HCEC 1CT (cell line): Measurements from ENCODE around the gene LFNG.

Experiments
- DNase-seq: peaks from one replicate; pipeline ENCODE4 v3.0.0-alpha.2; 2017

LFNG gene, protein sequence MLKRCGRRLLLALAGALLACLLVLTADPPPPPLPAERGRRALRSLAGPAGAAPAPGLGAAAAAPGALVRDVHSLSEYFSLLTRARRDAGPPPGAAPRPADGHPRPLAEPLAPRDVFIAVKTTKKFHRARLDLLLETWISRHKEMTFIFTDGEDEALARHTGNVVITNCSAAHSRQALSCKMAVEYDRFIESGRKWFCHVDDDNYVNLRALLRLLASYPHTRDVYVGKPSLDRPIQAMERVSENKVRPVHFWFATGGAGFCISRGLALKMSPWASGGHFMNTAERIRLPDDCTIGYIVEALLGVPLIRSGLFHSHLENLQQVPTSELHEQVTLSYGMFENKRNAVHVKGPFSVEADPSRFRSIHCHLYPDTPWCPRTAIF

DNA sequence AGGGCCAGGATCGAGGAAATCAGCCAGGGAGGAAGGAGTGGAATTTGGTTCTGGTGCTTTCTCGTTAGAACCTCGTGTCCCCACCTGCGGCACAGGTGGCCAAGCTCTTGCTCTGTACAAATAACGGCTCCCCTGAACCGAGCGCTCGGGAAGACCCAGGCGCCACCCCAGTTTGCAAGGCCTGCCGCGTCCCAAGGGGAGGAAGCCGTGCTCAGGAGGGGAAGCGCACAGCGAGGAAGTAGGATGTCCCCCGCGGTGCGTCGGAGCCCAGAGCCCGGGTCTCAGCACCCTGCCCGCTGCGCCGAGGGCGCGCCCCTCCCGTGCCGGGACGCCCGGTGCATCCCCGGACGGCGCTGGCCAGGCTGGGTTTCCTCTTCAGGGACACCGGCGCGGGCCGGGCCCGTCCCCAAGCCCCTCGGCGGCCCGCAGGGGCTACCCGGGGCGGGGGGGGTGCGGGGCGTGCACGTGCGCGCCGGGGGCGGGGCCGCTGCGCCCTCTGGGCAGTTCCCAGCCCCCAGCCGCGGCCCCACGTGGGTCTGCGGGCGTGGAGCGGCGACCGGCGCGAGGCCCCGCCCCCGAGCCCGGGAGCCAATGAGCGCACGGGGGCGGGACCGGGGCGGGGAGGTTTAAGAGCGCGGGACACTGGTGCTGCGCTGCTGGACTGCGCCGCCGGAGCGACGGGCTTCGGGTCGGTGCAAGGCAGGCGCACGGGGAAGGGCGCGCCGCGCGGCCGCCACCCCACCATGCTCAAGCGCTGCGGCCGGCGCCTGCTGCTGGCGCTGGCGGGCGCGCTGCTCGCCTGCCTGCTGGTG, at the start of gene LFNG:
Gene LFNG, plus strand, starts transcription at position 656 of the 812 bp plus-strand sequence. Its CDS starts 88 bp downstream, at position 744.
- DNase-seq: peak; percentile 84

DNA sequence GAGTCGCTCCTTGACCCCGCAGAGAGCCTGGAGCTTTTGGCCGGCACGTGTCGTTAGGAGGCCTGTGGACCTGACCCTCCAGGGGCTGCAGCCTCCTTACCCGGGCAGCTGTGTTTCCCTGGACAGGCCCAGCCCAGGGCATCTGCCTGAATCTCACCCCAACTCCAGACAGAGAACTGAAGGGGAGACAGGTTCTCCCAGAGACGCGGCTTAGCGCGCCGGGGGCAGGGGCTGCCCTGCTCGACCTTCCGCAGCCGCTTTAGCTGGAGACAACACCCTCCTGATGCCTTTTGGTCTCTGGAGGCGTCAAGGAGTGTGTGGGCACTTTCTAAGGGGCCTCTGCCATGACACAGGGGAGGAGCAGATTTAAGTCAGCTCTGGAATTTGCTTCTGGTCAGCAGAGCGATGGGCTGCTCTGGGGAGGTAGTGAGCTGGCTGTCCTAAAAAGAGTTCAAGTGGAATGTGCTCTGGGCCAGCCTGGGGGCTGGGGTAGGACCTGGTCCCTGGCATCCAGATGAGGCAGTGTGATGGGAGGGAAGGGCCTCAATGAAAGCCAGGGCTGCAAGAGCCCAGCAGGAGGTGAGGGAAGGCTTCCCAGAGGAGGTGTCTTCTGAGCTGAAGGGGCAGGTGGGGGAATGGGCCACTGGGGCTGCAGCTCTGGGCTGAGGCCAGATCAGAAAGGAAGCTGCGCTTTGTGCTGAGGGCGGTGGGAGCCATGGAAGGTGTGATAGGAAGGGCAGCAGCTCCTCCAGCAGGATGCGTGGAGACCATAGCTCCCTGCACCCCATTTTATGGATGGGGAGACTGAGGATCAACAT, 49.2 kb upstream of the LFNG start:
- DNase-seq: no peak

DNA sequence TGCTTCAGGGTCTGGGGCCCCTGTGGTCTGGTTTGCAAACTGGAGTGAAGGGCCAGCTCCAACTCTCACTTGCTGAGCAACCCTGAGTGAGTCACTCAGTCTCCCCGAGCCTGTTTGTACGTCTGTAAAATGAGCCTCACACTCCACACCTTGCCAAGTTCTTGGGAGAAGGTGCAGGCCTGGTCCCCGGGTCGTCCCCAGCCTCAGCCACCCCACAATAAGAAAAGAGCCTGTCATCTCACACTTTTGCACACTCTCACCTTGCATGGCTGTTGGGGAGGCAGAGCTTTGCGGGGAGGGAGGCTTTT, 48.6 kb upstream of the LFNG start:
- peak; percentile 35 for DNase-seq

DNA sequence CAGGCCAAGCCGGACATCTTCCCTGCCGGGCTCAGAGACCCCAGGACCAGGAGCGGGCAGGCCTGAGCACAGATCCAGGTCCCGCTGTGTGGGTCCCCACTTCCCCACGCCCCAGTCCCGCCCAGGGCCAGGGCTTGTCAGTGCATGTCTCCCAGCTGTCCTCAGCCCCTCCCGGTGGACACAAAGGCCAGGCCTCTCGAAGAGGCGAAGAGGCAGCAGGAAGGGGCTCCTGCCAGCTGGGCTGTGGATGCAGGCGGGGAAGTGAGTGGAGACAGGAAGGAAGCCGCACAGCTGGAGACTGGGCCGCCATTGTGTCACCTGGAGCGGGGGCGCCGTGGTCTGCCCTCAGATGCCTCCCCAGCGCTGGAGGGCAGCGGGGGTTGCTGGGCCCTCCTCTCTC, 48.2 kb upstream of the LFNG start:
- DNase-seq: no peak

DNA sequence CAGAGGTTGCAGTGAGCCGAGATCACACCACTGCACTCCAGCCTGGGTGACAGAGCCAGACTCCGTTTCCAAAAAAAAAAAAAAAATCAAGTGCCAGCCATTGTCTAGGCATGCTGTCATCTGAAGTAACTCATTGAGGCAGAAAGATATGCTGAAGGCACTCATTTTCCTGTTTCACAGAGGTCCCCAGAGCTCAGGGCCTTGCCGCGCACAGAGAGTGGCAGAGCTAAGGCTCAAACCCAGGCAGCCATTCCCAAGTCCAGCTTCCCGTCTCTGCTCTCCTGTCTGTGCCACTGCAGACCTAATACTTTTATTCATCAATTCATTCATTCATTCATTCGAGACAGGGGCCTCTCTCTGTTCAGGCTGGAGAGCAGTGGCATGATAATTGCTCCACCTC, 46.8 kb upstream of the LFNG start:
- no peak for DNase-seq

DNA sequence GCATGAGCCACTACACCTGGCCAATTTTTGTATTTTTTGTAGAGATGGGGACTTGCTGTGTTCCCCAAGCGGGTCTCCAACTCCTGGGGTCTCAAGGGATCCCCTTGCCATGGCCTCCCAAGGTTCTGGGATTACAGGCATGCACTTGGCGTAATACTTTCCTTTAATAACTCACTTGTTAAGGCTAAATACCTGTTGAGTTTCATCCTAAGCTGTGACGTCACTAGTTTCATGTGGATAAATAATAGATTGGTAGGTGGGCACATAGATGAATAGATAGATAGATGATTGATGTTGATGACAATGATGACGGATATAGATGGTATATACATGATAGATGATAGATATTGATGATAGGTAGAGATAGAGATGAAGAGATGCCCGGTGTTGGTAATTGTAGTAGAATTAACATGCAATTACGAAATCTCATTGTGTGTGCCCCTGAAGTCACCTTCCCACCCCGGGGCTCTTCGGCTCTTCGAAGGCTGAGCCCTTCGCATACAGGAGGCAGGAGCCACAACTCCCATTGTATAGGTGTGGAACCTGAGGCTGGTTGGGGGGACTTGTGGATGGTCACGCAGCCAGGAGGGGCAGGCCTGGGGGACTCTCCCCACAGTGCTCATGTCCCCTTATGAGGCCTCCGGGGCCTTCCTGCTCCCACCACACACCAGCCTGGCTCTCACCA, 45.9 kb upstream of the LFNG start:
- no peak for DNase-seq

DNA sequence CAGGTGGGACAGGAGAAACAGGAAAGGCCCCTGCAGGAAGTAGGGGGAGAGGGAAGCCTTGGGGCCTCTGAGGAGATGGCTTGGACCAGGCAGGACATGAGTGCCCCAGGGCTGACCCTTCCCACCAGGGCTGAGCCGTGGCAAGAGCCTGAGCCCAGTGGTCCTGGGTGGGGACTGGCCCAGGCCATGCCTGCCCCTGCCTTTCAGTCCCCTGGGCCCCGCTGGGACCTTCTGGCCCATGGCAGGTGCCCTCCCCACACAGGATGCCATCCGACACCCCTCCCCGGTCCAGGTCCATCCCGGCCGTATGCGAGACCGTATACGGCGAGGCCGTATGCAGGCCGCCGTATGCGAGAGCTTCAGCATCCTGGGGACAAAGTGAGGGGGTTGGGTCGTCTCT, 45.4 kb upstream of the LFNG start:
- DNase-seq: no peak

DNA sequence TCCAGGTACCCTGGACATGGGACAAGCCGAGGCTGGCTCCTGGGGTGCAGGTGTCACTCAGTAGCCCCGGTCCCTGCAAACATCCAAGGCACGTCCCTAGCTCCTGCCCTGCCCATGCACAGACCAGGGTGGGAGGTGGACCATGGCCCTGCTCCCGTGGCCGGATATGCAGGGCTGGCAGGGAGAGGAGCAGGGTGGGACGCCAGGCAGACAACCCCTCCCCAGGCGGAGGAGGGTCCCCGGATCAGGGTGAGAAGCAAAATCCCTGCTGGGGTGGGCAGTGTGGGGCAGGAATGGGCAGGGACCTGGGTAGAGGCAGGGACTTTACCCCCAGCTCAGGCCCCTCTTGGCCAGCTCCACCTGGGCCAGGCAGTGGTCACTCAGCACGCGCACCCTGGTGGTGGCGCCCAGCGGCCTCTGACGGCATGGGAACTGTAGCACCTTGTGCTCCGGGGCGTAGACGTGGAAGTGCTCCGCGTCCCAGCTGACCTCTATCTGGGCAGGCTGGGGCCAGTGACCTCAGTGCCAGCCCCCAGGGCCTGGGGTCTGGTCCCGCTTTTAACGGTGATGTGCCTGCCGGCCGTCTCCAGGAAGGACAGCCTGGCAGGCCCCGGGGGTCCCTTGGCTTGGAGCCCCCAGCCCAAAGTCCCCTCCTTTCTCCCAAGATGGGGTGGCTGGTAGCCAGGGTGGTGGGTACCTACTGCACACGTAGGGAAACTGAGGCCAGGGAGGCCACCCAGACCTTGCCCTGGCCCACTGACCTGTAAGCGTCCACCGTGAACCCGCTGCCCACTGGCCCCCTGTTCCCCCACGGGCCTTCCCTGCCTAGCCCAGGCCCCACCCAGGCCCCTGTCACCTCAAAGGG, 44.5 kb upstream of the LFNG start:
- DNase-seq: no peak

DNA sequence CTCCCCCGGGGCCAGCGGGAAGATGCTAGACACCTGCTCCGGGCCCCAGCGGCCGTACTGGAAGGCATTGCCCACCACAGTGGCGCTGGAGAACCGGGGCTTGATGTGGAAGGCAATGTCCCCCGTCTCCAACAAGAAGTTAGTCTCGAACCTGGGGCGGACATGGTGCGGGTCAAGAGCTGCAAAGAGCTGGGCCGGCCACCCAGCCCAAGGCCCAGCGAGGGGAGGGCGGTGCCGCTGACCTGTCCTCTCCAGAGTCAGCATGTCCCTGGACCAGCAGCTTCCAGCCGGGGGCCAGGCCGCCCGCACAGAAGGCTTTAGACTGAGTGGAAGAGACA, 43.9 kb upstream of the LFNG start:
- no peak for DNase-seq

DNA sequence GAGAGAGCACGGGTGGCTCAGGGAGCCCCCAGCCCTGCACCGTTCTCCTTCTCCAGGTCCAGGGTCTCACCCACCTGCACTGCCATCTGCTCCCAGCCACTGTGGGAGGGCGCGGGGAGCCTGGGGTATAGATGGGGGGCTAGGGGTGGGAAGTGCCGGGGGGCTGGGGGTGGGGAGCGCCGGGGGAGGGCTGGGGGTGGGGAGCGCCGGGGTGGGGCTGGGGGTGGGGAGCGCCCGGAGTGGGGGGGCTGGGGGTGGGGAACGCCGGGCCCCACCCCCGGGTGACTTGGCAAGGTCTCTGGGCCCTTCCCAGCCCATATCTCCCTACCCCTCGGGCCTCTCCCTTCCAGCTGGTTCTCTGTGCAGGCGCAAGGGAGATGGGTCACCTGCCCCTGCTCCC, 43.3 kb upstream of the LFNG start, which contains the start of gene GRIFIN:
Gene GRIFIN, minus strand, starts transcription at position 101 of the 400 bp plus-strand sequence. Its CDS starts 15 bp downstream, at position 86.
- no peak for DNase-seq

DNA sequence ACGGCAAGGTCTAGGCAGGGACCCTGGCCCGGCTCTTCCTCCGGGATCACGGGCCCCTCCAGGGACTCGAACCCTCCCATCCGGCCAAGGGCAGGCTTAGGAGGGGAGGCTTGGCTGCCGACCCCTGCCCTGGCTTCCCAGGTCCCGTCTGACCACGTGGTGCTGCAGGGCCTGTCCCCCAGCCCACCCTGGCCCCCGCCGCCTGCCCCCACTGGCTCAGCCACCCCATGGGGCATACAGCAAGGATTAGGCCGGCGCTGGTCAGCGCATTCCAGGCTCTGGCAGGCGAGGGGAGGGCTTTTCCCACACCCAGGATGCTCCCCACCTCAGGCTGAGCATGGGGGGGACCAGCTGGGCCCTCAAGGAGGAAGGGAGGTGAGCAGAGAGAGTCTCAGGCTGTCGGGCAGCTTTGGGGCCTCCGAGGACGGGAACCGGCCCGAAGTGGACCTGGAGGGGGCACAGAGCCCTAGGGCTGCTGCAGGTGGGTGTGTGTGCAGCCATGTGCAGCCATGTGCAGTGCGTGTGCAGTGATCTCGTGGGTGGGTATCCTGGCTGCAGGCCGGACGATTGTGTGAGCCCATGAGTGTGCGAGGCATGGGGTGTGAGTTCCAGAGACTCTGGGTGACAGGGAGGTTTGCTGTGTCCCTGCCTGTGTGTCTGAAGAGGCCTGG, 42.7 kb upstream of the LFNG start:
- no peak for DNase-seq

DNA sequence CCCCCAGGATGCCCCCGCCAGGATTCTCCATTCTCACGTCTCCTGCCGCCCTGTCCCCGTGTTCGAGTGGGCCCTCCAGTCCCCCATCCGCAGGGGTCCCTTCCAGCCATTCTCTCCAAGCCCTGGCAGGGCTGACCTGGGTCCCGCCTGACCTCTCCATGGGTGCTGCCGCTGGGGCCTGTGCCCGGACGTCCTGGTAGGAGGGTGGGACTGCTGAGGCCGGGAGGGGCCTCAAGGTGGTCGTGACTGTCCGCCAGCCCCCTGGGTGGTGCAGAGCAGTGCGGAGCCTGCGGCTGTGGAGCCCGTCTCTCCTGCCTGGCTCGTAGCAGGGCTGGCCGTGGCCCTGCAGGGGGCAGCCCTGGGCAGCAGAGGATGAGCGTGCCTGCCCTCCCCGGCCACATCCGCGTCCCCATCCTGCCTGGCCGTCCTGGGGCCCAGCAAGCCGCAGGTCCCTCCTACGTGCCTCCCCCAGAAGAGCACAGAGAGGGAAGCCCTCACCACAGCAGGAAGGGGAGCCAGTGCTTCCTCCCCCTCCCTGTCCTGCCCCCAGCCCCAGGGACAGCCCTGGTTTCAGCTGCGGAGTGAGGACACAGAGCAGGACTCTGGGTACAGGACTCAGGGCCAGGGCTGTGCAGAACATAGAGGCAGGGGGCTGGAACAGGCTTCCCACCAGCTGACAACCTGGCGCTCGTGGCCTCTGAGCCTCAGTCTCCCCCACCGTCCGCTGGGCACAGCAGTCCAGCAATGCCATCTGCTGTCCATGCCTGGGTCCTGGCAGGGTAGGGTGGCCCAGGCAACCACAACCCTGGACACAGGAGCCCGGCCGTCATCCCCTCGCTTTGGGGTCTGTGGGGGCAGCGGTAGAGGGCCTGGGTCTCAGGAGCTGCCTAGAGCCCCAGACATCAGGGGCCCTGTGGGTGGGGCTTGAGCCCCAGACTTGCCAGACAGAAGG, 41.9 kb upstream of the LFNG start:
- peak; percentile 54 for DNase-seq

DNA sequence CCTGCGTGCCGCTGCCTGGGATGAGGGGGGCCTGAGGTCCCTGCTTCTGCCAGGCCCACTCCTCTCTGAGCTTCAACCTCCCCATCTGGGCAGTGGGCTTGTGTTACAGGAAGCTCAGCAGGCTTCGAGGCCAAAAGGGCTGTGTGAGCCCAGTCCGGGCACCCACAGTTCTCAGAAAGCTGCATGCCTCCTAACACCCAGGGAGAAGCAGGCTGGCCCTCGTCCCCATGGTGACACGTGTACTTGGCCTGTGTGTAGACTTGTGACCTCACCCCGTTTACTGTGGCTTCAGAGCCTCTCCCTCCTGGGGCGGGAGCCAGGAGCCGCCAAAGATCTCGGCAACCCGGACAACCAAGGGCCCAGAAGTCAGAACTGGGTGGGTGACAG, 41.2 kb upstream of the LFNG start:
- DNase-seq: no peak

DNA sequence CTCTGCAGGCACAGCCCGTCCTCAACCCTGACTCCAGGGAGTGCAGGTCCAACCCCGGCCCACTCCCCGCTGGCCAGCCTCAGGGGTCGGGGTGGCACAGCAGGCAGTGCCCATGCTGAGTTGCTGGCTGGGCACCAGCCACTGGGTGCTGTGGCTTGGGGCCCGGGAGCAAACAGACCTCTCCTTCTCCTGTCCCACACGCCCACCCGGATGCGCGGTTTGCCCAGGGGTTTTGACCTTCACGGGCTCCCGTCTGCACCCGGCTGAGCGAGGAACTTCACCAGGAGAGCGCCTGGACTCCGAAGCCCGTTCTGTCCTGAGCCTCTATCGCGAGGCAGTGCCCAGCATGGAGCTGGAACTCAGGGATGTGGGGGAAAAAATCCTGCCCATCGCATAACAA, 40.8 kb upstream of the LFNG start:
- no peak for DNase-seq

DNA sequence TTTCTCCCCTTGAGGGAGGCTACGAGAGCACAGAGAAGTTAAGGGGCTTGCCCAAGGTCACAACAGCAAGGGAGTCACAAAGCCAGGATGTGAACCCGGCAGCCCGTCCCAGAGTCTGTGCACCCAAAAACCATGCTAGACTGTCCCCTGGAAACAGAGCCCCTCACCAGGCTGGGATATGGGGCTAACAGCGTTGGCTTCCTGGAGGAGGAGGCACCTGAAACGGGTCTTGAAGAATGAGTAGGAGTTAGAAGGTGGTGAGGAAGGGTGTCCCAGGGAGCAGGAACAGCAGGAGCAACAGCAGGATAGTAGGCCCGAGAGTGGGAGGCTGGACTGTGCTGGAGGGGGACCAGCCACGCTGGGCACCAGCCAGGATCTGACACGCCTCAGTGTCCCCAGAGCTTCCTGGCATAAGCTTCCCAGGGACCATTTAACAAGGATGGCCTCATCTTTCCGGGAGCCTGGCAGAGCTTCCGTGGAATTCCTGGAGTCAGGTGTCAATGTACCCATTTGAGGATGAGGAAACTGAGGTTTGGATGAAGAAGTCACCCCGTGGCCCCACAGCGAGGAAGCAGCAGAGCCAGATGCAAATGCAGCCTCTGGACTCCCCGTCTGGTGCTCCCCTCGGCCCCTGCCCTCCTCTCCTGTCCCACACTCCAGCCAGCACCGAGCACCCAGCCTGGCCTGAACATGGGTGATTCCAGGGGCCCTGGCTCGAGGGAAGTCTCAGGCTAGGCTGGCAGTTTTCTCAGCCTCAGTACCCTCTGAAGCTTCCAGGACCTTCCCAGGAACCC, 40.1 kb upstream of the LFNG start:
- no peak for DNase-seq

DNA sequence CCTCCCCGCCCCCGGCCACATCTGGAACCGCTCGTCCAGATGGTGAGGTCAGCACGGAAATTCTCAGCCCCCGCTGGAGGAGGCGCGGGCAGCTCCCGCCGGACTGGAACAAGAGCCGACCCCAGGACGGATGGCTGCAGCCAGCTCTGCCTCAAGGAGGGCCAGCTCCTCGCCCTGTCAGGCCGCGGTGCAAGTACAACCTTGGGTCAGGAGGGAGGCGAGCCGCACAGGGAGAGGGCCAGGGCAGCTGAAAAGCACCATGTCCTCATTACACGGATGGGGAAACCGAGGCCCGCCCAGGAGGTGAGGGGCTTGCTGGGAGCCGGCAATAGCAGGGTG, 39.5 kb upstream of the LFNG start:
- no peak for DNase-seq

DNA sequence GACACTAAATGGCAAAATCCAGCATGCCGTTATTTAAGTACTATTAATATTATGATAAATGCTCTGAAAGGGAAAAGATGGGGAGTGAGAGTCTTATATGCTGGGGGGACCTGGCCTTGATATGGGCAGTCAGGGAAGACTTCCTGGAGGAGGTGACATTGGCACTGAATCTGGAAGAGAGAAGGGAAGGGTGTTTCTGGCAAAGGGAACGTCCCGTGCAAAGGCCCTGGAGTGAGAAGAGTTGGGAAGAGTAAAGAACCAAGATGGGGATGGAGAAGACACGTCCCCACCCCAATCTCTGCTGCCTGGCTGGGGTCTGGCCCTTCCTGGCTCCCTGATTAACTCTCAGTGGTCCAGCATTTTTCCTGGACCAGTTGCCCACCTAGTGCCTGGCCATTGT, 38.4 kb upstream of the LFNG start:
- DNase-seq: no peak

DNA sequence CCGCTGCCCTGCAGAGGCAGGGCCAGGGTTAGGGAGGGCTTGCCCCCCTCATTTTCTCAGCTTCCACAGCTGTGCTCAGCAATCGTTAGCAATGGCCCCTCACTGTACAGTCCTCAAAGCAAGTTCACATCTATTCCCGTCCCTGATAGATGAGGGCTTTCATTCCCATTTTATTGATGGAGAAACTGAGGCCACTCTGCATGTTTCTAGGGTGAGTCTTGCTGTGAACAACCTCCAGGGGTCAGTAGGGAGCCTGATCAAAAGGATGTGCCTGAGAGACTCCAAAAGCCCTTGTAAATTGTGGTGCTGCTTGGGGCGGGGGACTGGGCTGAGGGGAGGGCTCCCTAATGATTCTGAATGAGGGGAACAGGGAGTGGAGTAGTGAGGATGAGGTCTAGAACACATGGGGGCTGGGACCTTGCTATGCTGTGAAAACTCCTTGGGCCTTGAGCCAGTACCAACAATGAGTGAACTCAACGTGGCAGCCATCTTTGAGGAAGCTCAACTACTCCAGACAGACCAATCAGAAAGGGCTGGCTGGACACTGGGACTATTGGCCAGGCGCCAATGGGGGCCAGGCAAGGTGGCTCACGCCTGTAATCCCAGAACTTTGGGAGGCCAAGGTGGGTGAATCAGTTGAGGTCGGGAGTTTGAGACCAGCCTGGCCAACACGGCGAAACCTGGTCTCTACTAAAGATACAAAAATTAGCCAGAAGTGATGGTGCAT, 36.7 kb upstream of the LFNG start:
- no peak for DNase-seq

DNA sequence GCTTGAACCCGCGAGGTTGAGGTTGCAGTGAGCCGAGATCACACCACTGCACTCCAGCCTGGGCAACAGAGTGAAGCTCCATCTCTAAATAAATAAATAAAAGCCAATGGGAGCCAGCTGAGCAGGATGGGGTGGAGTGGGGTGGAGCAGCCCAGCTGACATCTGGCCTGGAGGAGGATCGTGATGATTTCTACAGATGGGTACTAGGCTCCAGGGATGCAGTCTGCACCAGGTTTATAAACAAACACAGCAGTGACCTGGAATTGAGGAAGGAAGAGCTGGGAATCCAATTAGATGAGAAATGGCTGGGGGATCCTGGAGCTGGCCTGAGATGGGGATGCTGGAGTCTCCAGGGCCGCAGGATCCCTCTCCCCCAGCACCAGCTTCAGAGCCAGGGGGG, 36.1 kb upstream of the LFNG start:
- no peak for DNase-seq
